GM18868 (cell line): ENCODE results near the gene MTMR6.
A peak's percentile ranks its signal among the peaks of the same experiment; 100 is the strongest.

Experiments
- ATAC-seq: cut with Tn5 transposase; IDR thresholded peaks from one replicate; pipeline ENCODE4 v1.9.1; 2021; ENCODE audit warnings: mild to moderate bottlenecking, moderate library complexity; ENCODE audit not compliant: unreplicated experiment

MTMR6 gene

DNA sequence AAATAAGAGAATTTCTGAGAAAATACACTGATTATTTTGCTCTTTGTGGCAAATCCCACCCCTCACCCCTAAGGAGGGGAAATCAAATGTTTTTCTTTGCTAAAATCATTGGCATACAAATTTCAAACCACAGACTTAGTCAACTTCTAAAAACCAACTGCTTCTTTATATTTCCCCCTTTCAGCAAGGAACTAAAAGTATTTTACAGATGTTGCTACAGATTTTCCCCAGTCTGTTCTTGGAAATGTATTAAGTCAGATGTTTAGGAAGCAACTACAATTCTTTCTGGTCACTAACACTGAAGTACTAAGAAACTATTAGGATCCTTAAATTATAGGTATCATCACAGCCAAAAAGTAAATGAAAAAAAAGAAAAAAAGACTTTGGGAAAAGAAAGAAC lies 6.9 kb downstream of the MTMR6 start:
- ATAC-seq: no peak

DNA sequence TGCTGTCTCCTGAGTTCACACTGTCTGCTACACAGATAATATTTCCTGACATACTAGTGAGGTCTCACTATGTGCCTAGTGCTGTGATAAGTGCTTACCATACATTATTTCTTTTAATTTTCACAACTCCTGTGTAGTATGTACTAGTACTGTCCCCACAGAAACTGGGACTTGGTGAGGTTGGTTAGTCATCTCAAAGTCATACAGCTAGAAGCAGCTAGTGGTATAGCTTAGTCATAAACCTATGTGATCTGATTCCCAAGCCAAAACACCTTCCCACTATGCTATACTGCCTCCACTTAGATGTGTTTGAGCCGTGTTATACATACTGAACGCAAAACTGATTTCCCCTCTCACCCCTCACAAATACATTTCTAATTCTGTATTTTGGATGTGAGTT lies 10.5 kb downstream of the MTMR6 start:
- ATAC-seq: peak; percentile 53

DNA sequence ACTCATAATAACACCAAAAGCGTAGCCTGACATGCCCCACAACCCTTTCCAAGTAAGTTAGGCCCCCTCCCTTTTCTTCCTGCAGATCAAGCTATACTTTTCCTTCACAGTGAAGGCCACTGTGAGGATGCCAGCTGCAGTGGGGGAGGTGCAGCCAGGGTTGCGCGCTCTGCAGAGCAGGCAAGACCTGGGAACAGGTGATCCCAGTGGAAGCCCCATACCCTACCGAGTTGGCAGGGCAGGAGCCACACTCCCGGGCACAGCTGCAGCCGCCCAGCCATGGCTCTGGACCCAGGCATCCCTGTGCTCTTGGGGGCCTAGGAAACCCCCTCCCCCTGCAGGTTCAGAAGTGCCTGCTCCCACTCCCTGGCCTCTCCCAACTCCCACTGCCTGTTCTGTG lies 18.7 kb downstream of the MTMR6 start:
- ATAC-seq: no peak

DNA sequence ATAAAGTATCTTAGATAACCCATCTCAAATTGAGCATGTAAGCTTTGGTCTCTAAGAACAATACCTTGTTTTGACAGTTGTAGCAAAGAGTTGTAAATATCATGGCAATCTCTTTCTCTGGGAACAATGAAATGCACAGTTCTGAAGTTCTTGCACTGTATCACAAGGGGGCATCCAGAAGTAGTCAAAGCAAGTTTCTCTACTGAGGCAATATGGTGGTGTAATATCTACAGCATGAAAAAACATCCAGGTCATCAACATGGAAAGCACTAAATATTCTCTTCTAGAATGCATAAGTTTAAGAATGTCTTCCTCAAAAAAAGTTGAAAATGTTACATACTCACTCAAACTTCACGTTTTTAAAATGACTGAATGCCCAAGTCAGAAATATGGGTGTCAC lies 19.6 kb downstream of the MTMR6 start:
- no peak for ATAC-seq

DNA sequence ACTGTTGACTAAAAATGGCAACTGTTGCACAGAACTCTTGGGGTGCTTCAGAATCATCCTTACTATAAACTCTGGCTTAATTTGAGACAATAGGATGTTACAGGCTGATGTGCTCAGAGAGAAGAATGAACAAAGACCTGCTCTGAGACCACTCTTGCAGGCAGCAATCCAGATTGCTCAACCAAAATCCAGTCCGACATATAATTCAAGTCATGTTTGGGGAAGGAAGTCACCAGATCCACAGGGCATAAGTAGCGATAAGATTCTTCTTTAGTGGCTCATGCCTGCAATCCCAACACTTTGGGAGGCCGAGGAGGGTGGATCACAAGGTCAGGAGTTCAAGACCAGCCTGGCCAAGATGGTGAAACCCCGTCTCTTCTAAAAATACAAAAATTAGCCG lies 20.6 kb downstream of the MTMR6 start:
- no peak for ATAC-seq

DNA sequence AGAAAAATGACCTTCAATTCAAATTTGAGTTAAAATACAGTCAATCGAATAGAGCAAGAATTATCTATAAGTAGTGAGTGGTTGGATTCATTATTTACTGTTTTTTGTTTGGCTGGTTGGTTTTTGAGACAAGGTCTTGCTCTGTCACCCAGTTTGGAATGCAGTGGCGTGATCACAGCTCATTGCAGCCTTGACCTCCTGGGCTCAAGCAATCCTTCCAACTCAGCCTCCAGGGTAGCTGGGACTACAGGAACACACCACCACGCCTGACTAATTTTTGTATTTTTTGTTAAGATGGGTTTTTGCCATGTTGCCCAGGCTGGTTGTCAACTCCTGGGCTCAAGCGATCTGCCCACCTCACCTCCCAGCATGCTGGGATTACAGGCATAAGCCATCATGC lies 25.0 kb downstream of the MTMR6 start:
- no peak for ATAC-seq

DNA sequence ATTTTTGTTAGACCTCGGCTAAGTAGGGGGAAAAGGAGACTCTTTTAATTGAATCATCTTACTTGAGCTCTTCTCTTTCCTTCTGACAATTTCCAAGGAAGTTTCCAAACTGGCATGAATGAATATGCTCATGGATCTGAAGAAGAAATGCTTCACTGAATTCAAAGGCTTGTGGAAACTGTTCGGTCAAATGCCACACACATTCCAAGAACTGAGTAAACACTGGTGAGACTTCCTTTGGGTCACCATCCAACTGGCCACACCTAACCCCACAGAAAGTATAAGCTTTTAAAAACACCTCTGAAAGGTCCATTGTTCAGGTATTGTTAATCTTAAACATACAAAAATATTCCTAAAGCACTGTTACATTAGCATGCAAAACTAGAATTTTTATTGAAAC lies 33.6 kb downstream of the MTMR6 start:
- no peak for ATAC-seq

DNA sequence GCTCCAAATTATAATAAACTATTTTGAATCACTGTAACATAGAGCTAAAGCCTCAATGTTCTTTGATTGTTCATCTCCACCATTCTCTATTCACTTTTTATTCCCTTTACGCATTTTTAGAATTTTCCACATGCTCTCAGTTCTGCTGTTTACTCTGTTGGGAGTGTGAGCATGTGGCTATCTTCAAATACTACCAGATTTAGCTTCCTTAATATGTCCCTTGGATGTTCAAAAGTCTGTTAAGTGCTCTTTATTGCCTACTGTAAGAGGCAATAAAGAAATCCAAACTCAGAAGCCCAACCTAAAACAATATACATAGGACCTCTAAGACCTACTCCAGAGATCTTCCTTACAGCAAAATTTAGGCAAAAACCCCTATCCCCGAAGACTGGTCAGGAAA lies 34.5 kb downstream of the MTMR6 start:
- ATAC-seq: no peak

DNA sequence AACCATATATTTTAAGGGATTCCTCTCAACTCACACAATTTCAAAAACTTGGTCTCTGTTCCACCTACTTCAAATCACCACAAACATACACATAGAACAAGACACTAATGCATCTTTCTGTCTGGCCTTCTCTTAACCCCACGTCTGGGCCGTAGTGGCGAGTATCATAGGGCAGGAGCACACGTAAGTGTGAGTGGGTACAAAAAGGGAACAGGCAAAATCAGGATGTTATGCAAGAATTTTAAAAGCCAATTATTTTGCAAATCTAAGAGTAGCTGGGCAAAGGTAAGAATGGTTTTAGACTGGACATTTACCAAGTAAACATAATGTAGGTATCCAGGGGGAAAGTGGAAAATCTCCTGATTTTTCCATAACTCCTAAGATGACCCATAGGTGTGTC lies 35.1 kb downstream of the MTMR6 start:
- ATAC-seq: no peak

DNA sequence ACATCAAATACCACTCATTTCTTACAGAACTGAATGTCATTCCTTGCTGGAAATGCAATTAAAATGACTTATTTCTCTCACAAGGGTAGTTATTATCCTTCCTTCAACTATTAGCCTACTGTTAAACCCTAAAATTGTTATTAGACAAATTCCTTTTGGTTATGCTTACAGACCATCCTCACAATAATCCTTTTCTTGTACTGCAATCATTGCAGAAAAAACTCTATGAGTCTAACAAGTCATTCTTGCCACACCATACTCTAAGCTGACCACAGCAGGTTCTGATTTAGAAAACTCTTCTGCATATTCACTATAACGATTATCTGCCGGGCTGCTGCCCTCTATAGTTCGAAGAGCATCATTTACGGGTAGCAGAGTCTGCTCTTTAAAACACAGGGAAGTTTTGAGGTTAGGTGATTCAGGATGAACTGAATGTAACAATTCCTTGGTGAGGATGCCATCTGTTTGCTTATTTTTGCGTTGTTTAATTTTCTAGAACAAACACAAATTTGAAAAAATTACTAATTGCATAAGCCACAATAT lies 38.2 kb downstream of the MTMR6 start:
- peak; percentile 93 for ATAC-seq

DNA sequence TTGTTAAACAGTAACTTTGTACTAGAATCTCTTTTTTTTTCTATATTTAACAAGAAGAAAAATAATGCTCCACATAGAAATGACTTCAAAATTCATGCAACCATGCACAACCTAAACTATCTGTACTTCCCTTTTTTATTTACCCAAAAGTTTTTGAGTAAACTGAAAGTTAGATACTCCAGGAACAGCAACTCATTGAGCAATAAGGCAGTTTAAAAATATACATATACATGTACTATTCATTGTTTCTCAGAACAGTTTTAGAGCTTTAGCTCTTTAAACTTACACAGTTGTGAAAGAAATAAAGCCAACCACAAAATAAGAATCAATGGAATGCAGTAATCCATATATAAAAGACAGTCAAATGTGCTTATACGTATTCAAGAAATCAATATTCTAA lies 39.2 kb downstream of the MTMR6 start:
- no peak for ATAC-seq

DNA sequence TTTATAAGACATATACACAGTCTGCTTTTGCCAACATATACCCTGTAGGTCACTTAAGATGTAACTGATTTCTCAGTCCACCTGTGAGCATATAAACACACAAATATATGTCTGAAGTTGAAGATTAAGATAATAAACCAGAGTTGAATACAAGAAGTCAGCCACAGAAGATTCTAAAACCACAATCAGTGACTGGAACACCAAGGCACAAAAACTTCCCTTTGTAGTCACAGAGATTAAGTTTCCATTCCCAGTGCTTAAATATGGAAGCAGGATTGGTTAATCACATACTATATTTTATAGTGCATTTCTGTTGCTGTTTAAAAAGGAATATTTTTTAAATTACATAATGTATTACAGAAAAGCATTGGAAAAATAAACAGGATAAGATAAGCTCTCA lies 39.9 kb downstream of the MTMR6 start:
- no peak for ATAC-seq

DNA sequence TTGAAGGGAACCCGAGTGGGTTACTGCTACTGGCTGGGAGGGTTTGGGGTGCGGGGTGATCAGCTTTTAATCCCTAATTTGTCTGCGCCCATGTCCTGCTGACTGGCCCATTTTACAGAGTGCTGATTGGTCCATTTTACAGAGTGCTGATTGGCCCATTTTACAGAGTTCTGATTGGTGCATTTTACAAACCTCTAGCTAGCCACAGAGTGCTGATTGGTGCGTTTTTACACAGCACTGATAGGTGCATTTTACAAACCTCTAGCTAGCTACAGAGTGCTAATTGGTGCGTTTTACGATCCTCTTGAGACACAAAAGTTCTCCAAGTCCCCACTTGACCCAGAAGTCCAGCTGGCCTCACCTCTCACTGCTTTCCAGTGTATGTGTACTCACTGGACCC lies 43.2 kb downstream of the MTMR6 start:
- ATAC-seq: no peak

DNA sequence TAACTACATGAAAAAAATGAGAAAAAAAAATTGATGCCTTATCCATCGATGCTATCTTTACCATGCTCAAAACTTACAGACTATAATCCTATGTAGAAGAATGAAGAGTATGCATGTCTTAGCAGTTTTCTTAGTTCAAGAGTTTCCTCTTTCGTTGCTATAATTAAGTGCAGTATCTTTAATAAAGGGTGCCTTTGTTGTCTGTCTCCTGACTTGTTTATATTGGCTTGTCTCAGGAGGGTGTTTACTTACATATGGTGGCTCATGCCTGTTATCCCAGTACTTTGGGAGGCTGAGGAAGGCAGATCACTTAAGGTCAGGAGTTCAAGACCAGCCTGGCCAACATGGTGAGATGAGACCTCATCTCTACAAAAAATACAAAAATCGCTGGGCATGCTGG lies 44.3 kb downstream of the MTMR6 start:
- no peak for ATAC-seq

DNA sequence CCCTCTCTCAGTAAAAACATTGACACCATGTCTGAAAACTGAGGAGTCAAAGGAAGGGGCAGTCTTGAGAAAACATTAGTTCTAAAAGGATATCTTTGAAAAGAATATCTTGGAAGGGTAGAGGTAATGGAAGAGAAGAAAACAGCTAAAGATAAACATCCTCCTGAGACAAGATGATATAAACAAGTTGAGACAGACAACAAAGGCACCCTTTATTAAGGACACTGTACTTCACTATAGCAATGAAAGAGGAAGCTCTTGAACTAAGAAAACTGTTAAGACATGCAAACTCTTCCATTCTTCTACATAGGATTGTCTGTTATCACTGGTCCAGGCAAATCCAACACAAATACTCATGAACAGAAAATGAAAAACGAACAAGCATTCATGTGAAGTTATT lies 46.3 kb downstream of the MTMR6 start:
- ATAC-seq: peak; percentile 40

DNA sequence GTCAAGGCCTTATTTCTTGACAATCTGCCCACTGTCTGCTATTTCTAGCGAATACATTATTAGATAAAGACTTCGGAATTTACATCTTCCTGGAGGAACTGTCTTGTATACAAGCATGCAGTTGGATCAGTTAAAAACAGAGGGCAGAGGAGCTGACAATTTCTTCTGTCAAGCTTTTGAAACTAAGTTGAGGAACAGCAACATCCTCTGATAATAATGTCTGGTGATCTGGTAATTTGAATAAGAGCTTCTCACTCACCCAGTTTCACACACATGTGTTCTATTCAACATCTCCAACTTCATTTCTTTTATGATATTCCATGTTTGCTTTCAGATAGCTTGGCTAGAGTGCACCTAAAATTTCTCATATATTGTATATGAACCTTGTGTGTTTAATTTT lies 50.2 kb downstream of the MTMR6 start:
- no peak for ATAC-seq

DNA sequence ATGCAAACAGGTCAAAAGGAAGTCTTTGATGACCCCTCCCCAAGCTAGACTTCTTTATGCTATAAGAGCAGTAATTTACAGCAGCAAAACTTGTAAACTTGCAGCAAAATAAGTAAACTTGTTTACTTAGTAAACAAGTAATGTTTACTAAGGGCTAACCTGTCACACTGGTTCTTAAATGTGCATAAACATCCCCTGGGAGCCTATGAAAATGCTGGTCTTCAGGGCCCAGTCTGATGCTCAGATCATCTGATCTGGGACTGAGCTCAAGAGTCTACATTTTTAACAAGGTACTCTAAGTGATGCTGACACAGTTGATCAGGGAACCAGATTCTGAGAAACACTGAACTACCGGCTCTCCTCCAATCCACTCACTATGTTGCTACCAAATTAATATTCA lies 53.4 kb downstream of the MTMR6 start:
- ATAC-seq: no peak

DNA sequence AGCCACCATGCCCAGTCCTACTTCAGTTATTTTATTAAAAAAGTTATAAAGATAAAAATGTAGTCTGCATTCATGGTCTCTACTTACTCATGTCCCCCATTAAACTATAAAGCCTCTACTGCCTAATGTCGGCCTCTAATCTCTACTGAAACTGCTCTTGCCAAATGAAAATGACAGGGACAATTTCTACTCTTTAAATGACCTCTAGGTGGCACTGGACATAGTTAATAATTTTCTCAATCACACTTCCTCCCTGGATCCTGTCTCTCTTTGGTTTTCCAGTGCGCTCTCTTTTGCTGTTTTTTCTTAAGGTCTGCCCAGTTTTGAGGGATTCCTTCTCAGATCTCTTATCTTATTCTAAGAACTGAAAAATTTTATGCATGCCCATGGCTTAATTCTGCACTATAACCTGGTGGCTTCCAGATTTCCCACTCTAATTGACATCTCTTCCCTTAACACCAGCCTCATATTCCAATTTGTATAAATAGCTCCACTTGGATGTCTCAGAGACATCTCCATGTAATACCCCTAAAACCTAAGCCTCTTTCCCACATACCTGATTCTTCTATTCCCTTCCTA lies 54.3 kb downstream of the MTMR6 start:
- peak; percentile 50 for ATAC-seq

DNA sequence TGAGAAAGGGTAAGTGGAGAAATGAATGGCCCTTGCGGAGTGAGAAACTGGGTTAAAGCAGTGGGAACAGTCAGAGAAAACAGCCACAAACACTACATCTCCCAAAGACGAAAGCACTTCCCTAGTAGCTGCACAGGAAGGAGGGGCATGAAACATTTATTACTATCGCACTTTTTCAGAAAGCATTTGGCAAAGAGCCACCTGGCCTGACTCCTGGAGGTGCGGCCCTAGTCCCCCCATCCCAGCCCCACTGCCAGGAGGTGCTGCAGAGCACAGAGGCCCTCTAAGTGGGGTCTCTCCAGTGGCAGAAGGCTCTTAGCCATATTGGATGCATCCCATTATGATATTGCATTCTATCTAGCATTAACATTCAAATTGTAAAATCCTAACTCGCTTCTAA lies 55.8 kb downstream of the MTMR6 start:
- ATAC-seq: no peak

DNA sequence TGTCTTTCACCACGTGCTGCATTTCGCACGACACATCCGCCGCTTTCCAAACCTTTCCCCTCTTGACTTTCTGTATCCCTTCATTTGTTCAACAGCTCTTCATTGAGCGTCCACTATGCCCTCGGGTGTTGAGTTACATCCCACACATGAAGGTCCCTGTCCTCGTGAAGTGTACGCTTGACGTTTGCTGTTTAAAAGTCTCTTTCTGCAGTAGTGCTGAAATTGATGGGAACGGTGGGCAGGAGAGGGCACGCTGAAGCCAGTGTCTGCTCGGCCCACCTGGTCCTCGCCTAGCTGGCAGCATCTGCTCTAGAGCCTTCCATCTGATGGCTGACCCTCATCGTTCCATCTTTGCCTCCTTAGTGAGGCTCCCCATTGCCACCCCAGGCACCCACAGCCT lies 59.6 kb downstream of the MTMR6 start:
- ATAC-seq: no peak

DNA sequence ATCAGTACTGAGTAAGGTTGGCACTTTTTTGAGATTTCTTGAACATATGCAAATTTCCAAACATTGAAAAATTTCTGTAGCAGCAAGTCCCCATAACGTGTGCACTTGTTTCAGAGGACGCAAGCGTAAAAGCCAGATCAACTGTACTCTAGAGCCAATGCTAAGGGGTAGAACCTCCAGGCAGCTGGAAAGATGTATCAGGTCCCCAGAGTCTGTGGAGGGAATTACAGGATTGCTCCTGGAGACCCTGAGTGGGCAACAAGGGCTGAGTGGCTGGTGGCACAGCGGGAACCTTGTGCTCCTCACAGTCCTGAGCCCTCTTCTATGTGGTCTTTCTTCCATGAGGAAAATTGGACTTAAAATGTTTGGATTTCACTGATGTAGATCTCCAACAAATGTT lies 61.3 kb downstream of the MTMR6 start:
- no peak for ATAC-seq

DNA sequence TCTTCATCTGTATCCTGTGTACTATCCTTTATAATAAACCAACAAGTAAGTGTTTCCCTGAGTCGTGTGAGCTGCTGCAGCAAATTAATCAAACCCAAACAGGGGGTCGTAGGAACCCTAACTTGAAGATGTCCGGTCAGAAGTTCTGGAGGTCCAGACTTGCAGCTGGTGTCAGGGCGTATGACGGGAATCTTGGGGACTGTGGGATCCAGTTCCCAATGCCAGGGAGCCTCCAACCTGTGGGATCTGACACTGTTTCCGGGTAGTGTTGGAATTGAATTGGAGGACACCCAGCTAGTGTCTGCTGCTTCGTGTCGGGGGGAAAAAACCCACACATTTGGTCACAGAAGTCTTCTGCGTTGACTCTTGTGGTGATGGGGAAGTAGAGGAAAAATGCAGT lies 63.1 kb downstream of the MTMR6 start:
- no peak for ATAC-seq

DNA sequence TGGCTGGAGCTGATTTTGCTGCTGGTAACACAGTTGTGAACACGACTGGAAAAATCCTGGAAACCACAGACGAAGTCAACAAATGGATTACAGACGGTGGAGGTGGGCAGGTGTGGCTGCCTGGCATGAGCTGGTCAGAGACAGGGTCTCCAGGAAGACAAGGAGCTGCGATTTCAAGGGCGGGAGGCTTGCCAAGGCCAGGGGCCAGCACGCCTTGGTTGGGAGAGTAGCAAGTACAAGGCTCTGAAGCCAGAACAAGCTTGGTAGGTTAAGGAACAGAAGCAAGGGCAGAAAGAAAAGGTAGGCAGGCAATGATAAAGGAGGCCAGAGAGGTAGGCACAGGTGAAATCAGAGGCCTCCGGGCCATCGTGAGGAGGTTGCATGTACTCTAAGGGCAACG lies 64.5 kb downstream of the MTMR6 start:
- ATAC-seq: no peak

DNA sequence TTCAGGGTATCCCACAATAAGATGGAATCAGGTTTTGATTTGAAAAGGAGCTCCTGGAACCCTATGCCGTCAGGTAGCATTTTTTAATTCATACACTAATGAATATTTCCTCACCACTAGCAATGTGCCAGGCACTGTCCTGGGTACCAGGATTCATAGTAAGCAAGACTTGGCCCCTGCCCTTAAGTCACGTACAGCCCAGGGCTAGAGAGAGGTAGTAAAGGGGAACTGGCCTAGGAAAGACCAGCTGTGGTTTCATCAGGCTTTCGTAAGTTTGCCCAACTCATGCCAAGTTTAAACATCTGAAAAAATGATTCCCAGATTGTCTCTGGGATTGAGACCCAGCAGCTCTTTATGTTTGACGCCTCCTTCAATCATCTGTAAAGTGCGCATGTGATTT lies 69.3 kb downstream of the MTMR6 start:
- no peak for ATAC-seq
